ENCODE data around the gene PSTPIP2.

DNA sequence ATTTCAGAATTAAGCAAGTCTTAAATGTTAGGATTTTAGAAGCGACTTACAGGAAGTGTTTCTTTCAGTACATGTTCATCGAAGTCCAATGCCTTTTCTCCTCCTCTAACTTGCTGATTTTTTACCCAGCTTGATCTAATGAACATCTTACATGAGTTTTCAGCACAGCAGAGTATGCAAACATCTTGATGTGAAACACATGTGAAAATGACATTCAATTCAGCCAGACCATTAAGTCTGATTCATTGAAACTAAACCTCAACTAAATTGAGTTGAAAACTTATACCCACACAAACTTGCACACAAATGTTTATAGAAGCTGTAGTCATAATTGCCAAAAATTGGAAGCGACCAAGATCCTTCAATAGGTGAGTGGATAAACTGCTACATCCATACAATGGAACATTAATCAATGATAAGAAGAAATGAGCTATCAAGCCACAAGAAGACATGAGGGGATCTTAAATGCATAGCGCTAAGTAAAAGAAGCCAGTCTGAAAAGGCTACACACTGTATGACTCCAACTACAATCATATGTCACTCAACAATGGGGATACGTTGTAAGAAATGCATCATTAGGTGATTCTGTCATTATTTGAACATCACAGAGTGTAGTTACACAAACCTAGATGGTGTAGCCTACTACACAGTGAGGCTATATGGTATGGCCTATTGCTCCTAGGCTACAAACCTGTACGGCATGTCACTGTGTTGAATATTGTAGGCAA is 18.5 kb downstream of the PSTPIP2 start:
- TF ChIP-seq, protein P1, sequence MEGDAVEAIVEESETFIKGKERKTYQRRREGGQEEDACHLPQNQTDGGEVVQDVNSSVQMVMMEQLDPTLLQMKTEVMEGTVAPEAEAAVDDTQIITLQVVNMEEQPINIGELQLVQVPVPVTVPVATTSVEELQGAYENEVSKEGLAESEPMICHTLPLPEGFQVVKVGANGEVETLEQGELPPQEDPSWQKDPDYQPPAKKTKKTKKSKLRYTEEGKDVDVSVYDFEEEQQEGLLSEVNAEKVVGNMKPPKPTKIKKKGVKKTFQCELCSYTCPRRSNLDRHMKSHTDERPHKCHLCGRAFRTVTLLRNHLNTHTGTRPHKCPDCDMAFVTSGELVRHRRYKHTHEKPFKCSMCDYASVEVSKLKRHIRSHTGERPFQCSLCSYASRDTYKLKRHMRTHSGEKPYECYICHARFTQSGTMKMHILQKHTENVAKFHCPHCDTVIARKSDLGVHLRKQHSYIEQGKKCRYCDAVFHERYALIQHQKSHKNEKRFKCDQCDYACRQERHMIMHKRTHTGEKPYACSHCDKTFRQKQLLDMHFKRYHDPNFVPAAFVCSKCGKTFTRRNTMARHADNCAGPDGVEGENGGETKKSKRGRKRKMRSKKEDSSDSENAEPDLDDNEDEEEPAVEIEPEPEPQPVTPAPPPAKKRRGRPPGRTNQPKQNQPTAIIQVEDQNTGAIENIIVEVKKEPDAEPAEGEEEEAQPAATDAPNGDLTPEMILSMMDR (IDR thresholded peaks at IDR 0.05; ENCODE audit: poor library complexity): no peak
- TF ChIP-seq EZH2 (IDR thresholded peaks at IDR 0.05; ENCODE audit: borderline replicate concordance): no peak

Measured in hepatocyte (in vitro differentiated cells).